IPS DF 6.9 (cell line): ENCODE data around the gene C10orf71.

Experiments used
- DNase-seq: peaks from one replicate; pipeline ENCODE4 v3.0.0-alpha.2; 2013; ENCODE audit warnings: low read depth, low spot score
- H3K27ac ChIP-seq: one replicate; pipeline ENCODE4 v1.5.1; 2013; ENCODE audit warnings: low read length, control low read depth
- H3K27me3 ChIP-seq: 2 replicates; pipeline ENCODE4 v1.6.1; 2013; ENCODE audit warnings: mild to moderate bottlenecking, low read length; ENCODE audit not compliant: control insufficient read depth, insufficient read depth
- H3K36me3 ChIP-seq: 2 replicates; pipeline ENCODE4 v1.6.1; 2013; ENCODE audit warnings: low read length; ENCODE audit not compliant: control insufficient read depth, insufficient read depth
- H3K4me1 ChIP-seq: 2 replicates; pipeline ENCODE4 v1.6.1; 2013; ENCODE audit warnings: low read length; ENCODE audit not compliant: control insufficient read depth, insufficient read depth
- H3K4me3 ChIP-seq: 2 replicates; pipeline ENCODE4 v1.5.1; 2013; ENCODE audit warnings: mild to moderate bottlenecking, low read length
- H3K9me3 ChIP-seq: 2 replicates; pipeline ENCODE4 v1.6.1; 2013; ENCODE audit warnings: low read length, inconsistent platforms; ENCODE audit not compliant: control insufficient read depth, insufficient read depth
- WGBS: extraction: QIAGEN DNeasy Blood & Tissue Kit; methylation state at CpG from one replicate; pipeline ENCODE4 v1.1.7; 2013; ENCODE audit warnings: mixed read lengths, missing lambda C conversion rate; ENCODE audit not compliant: insufficient read length, insufficient coverage; 5-methylcytosine and 5-hydroxymethylcytosine counted together

Gene C10orf71, protein sequence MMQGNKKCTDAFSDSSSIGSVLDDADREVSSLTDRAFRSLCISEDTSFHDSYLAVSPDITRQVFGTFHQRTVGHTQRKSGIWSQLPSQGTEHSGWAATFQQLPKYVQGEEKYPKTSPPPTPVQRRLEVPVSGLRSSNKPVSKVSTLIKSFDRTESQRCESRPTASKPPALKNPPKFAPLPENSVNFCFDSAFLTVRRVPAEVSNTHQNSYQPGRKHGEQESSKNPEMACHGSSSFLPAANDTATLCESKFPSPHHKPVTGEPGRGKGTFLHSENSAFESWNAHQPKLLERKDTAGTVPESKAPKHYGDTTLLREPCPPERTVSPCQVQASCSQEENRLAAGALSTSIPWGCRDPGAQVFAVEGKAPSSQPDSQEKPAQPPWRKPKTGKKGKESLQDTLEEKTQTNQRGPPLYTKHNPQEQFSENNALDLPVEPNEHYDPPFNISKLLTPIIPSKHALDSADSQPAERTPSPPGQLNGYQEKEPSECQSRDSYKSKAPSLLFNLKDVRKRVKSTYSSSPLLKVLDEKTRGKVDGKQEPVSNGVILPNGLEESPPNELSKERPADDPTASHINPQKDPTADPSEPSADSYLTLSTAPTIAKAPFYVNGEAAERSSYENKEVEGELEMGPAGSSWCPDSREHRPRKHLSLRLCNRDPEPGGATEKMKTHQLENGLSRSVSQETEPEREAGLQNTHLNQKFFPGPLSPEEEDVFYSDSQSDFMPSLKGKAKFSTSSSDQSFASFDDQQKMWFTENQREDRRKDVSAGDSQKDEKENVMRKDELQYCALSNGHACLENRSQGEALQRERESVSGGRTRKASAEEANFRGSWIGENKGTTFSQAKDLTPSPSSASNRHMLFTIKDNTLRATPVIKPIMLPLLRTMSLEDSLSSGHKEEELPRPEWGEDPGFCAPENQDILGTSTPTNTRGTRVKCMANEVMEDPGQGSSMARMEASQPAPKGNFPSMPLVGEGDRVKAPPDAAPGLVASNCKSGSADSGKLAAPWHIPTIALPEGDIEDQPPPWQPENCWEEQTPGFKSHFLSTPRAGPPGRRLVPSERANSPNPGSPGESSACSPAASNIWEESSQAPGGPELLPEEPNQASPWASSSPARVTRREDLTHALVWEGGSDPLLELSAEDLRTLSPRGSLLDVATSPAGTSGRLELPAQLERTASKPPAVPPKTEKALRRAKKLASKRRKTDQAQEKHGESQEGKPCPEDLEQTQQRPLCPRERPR (N-terminal part only)

DNA sequence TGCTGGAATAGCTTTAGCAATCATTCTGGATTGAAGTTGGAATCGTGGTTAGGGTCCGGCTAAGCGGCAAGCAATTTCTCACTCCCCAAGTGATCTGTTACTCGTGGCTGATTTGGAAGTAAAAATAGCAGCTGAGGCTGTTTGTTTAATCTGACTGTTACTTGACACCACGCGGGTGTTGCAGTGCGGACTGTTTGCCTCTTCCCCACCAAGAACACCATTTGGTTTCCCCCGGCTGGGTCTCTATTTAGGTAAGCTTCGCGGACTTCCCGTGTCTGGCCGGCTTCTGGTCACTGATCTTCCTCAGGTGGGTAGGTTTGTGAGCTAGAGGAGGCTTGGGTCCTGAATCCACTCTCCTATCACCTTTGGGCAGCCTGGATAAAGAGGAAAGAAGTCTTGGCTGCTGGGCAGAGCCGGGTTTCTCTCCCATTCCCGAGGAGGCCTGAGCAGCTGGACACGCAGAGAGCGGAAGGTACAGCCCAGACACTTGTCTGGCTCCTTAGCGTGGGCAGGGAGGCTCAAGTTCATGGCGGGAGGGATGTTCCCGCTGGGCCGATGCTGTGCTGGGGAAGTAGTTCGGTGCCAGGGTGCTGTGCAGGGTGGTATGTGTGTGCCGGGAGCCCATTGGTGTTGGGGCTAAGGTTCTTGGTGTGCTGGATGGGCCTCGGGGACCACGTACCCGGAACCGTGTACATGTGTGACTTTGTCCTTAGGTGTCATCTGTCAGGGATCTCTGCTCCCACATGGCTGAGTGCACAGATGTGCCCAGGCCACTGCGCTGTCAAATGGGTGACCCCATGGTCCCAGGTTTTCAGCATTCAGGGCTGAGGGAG is at the start of gene C10orf71:
Gene C10orf71 (plus strand): TSS at position 188 of the 833 bp plus-strand sequence. CDS start 23,376 bp downstream, outside the sequence.
- H3K27me3 ChIP-seq, result no peaks in the 10 kb centered on the region
- DNase-seq, result no peak
- H3K9me3 ChIP-seq, result no peaks in the 10 kb centered on the region
- no peaks in the 10 kb centered on the region for H3K36me3 ChIP-seq
- 0 out of 2 replicates have a peak, but pooled peaks cover 2% of the 10 kb centered on the region for H3K4me1 ChIP-seq
- no peak within 1 kb of the TSS for H3K27ac ChIP-seq
- WGBS, result no CpG with 5 or more reads among the region's 27 CpGs
- H3K4me3 ChIP-seq, result no peak within 1 kb of the TSS

DNA sequence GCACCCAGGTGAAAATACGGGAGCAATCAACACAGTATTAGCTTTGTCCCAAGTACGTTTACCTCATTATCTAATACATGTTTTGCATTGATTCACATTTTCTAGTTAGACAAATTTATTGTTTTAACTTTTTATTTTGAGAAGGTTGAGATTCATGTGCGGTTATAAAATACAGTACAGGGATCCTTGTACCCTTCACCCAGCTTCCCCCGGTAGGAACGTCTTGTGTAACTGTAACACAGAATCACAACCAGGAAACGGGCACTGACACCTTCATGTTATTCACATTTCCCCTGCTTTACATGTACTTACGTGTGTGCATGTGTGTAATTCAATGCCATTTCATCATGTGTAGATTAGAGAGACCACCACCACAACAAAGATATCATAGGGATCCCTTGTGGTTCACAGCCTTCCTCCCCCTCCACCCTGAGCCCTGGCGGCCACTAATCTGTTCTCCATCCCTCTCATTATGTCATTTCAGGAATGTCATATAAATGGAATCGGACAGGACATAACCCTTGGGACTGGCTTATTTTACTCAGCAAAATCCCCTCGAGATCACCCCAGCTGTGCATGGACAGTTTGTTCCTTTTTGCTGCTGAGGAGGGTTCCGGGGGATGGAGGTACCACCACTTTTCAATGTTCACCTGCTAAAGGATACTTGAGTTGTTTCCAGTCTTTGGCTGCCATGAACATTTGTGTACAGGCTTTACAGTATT is 46.5 kb upstream of the C10orf71 start:
- Histone ChIP-seq H3K9me3 (no peaks in the 10 kb centered on the region), H3K27me3 (no peaks in the 10 kb centered on the region), H3K27ac (no peak overlapping the region), H3K36me3 (no peaks in the 10 kb centered on the region), H3K4me1 (no peaks in the 10 kb centered on the region), H3K4me3 (no peak overlapping the region)
- no CpG with 5 or more reads among the region's 11 CpGs for WGBS
- DNase-seq, result no peak

DNA sequence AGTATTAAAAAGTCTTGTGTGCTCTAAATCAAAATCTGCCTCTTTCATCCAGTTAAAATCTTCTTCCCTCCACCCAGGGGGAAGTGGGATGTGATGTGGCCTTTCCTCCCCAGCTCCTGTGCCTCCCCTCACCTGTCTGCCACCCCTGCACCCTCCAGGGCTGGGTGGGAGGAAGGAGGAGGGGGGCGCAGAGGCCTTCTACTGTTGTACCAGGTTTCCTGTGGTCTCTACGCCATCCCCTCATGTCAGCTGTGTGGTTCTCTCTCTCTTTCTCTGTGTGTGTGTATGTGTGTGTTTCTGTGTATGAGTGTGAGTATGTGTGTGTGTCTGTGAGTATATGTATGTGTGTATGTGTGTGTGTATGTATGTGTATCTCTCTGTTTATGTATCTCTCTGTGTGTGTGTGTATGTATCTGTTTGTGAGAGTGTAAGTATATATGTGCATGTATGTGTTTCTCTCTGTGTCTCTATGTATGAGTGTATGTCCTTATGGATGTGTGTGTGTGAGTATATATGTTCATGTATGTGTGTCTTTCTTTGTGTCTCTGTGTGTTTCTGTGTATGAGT is 45.5 kb upstream of the C10orf71 start:
- Histone ChIP-seq H3K4me3 (no peak overlapping the region), H3K36me3 (no peaks in the 10 kb centered on the region), H3K27me3 (no peaks in the 10 kb centered on the region), H3K9me3 (no peaks in the 10 kb centered on the region), H3K27ac (no peak overlapping the region), H3K4me1 (no peaks in the 10 kb centered on the region)
- no CpG with 5 or more reads among the region's 2 CpGs for WGBS
- DNase-seq, result no peak

DNA sequence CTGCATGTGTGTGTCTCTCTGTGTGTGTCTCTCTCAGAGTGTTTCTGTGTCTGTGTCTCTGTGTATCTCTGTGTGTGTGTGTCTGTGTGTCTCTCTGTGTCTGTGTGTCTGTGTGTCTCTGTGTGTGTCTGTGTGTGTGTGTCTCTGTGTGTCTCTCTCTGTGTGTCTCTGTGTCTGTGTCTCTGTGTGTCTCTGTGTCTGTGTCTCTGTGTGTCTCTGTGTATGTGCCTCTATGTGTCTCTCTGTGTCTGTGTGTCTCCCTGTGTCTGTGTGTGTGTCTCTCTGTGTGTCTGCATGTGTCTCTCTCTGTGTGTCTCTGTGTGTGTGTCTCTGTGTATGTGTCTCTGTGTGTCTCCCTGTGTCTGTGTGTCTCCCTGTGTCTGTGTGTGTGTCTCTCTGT is 44.8 kb upstream of the C10orf71 start:
- no peaks in the 10 kb centered on the region for H3K36me3 ChIP-seq
- H3K27me3 ChIP-seq, result no peaks in the 10 kb centered on the region
- no peak overlapping the region for H3K27ac ChIP-seq
- no peaks in the 10 kb centered on the region for H3K4me1 ChIP-seq
- no peaks in the 10 kb centered on the region for H3K9me3 ChIP-seq
- H3K4me3 ChIP-seq, result no peak overlapping the region
- DNase-seq, result no peak

DNA sequence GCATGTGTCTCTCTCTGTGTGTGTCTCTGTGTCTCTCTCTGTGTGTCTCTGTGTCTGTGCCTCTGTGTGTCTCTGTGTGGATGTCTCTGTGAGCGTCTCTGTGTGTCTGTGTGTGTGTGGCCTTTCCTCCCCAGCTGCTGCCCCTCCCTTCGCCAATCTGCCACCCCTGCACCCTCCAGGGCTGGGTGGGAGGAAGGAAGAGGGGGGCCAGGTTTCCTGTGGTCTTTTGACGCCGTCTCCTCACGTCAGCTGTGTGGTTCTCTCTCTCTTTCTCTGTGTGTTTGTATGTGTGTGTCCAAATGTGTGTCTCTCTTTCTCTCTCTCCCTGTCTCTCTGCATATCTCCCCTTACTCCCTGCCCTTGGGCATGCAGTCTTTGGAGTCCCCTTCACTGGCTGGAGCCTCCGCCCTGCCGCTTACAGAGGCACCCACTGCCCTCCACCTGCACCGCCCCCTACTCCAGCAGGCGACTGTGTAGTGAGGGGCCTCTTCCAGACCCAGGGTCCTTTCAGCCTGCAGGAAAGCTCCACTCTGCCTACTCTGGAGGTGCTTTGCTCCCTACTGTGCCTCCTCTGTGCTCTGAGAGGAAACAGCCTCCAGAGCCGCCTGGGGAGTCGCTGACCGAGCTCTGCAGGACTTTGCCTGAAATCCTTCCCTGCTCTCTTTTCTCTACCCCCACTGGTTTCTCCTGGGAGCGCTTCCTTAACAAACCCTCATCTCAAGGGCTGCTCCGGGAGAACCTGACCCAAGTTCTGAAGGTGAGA is 44.2 kb upstream of the C10orf71 start:
- no peak overlapping the region for H3K27ac ChIP-seq
- DNase-seq, result no peak

DNA sequence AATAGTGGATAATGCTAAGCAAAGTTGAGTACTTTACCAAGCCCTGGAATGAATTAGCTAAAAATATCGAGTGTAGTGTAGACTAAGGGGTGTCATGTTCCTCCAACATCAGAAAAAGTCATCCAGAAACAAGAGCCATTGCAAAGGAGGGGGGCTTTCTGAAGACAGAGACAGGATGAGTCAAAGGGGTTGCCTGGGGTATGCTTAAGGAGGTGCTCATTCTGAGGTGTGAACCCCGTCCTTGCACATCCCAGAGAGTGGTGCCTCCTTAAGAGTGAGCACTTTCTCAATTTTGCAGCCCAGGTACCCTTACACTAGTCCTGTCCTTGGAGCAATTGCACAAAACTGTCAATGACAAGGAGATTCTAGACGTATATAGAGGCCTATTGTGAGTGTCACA is 43.1 kb upstream of the C10orf71 start:
- Histone ChIP-seq H3K36me3 (no peaks in the 10 kb centered on the region), H3K27ac (no peak overlapping the region), H3K4me1 (no peaks in the 10 kb centered on the region), H3K27me3 (no peaks in the 10 kb centered on the region), H3K4me3 (no peak overlapping the region), H3K9me3 (no peaks in the 10 kb centered on the region)
- WGBS, result no CpG with 5 or more reads among the region's 3 CpGs
- DNase-seq, result no peak

More for the DNA sequence above, 44.2 kb upstream of the C10orf71 start:
- H3K4me3 ChIP-seq, result no peak overlapping the region
- no peaks in the 10 kb centered on the region for H3K36me3 ChIP-seq
- H3K4me1 ChIP-seq, result no peaks in the 10 kb centered on the region
- H3K9me3 ChIP-seq, result no peaks in the 10 kb centered on the region
- no CpG with 5 or more reads among the region's 14 CpGs for WGBS
- H3K27me3 ChIP-seq, result no peaks in the 10 kb centered on the region

DNA sequence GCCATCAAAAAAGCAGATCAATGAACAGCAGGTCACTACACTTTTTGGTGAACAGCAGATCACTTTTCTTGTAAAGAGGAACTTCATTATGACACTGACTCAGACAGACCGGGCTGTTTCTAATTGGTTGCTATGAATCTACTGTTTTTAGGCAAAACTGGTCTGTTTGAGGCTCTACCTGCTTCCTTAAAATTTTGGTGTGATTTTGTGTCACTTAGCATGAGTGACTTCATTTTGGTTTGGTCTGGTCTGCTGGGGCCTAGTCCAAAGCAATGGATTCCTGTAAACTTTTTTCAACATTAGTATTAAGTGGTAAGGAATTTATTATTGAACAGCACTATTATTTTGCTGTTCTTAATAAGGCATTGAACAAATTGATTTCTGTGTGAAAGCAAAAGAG is 41.8 kb upstream of the C10orf71 start:
- Histone ChIP-seq H3K36me3 (no peaks in the 10 kb centered on the region), H3K9me3 (no peaks in the 10 kb centered on the region), H3K4me1 (no peaks in the 10 kb centered on the region), H3K27ac (no peak overlapping the region), H3K4me3 (no peak overlapping the region), H3K27me3 (no peaks in the 10 kb centered on the region)
- WGBS, result no CpG with 5 or more reads among the region's 1 CpG
- DNase-seq, result no peak

DNA sequence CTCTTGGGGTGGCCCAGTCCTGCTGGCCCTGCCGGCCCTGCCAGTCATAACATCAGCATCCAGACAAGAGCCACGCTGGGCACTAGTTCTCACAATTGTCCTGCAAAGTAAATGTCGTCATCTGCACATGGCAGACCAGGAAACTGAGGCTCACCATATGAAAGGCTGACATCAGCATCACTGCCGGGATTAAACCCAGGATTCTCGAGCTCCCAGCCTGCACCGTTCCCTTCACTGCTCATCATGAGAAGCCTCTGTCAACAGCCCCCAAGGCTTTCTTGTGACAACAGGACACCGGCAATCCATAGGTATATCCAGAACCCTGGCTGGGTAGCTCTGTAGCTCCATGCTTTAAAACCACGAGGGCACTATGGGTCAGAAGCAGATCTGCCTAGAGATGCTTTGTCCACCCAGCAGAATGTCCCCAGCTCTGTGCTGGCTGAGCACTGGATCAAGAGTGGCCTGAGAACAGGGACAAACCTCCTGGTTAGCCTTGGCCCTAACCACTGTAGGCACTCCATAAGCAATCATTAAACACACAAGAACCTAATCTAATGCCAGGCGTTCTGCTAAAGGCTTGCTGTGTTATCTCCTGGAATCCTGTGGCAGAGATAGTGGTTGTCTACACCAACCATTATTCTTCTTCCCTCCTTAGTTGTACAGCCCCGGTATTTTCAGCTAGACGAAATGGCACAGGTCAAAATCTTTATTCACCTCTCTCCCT is 41.2 kb upstream of the C10orf71 start:
- no peak for DNase-seq
- H3K4me3 ChIP-seq, result no peak overlapping the region
- no peaks in the 10 kb centered on the region for H3K4me1 ChIP-seq
- no CpG with 5 or more reads among the region's 11 CpGs for WGBS
- no peaks in the 10 kb centered on the region for H3K27me3 ChIP-seq
- no peaks in the 10 kb centered on the region for H3K9me3 ChIP-seq
- H3K27ac ChIP-seq, result no peak overlapping the region
- H3K36me3 ChIP-seq, result no peaks in the 10 kb centered on the region
